ENCODE data around the gene BICC1. TPM values are rescaled to one million over a fixed set of nuclear protein-coding genes. Genes with fewer than 3 reads are reported as not detected.
A peak's percentile ranks its signal among the peaks of the same experiment; 100 is the strongest.

The BICC1 gene
- total and polyA plus RNA-seq, 2 of the 13 experiments (the other 11 are each of a cell fraction or from before 2014, with no cell fraction given), result 0.18 to 1.5 TPM

- no peak for TF ChIP-seq ZNF407 (CRISPR knock-in tag; IDR thresholded peaks at IDR 0.05; ENCODE audit: not compliant biosample characterization)
- no peak for TF ChIP-seq TAF1 (CRISPR knock-in tag; IDR thresholded peaks at IDR 0.05)
- no peak for TF ChIP-seq POLR2A (IDR thresholded peaks at IDR 0.05; ENCODE audit: insufficient read depth in 1 of 2, low read depth in 2 of 2, low read length in 2 of 2)
- TF ChIP-seq PPARG (CRISPR knock-in tag; conservative IDR thresholded peaks at IDR 0.05), result no peak
- no peak for TF ChIP-seq ZNF790 (CRISPR knock-in tag; IDR thresholded peaks at IDR 0.05; ENCODE audit: borderline replicate concordance)
- TF ChIP-seq TARDBP (CRISPR knock-in tag; IDR thresholded peaks at IDR 0.05), result peak; percentile 70; the same call in 1 of the 2 replicates
- TF ChIP-seq HNRNPL (IDR thresholded peaks at IDR 0.05; ENCODE audit: low read depth, low read length), result no peak
- peak; percentile 56; the same call in 1 of the 2 replicates for TF ChIP-seq SALL1 (CRISPR knock-in tag; IDR thresholded peaks at IDR 0.05)
- TF ChIP-seq PRMT3 (CRISPR knock-in tag; IDR thresholded peaks at IDR 0.05; ENCODE audit: borderline replicate concordance, low read depth), result no peak
- TF ChIP-seq GATAD2A (CRISPR knock-in tag; IDR thresholded peaks at IDR 0.05), result no peak
- no peak for TF ChIP-seq ZNF468 (CRISPR knock-in tag; IDR thresholded peaks at IDR 0.05)
- no peak for TF ChIP-seq ZNF337 (CRISPR knock-in tag; IDR thresholded peaks at IDR 0.05; ENCODE audit: borderline replicate concordance, low read depth)
- TF ChIP-seq NFIB (CRISPR knock-in tag; IDR thresholded peaks at IDR 0.05; ENCODE audit: borderline replicate concordance), result no peak
- TF ChIP-seq KDM1A (CRISPR knock-in tag; IDR thresholded peaks at IDR 0.05), result no peak
- TF ChIP-seq ZSCAN20 (CRISPR knock-in tag; IDR thresholded peaks at IDR 0.05; ENCODE audit: borderline replicate concordance), result no peak
- TF ChIP-seq HOXA7 (CRISPR knock-in tag; IDR thresholded peaks at IDR 0.05), result no peak
- TF ChIP-seq SNAI1 (CRISPR knock-in tag; IDR thresholded peaks at IDR 0.05; ENCODE audit: borderline replicate concordance), result no peak
- no peak for TF ChIP-seq CHCHD3 (CRISPR knock-in tag; IDR thresholded peaks at IDR 0.05)
- TF ChIP-seq SP5 (CRISPR knock-in tag; IDR thresholded peaks at IDR 0.05; ENCODE audit: borderline replicate concordance, low read depth), result no peak
- no peak for TF ChIP-seq GFI1 (CRISPR knock-in tag; IDR thresholded peaks at IDR 0.05; ENCODE audit: borderline replicate concordance)
- TF ChIP-seq FOXP4 (CRISPR knock-in tag; IDR thresholded peaks at IDR 0.05), result peak; percentile 72
- no peak for TF ChIP-seq ZNF607 (CRISPR knock-in tag; IDR thresholded peaks at IDR 0.05; ENCODE audit: borderline replicate concordance)
Observed at GRCh38 chr10:58817201-58817846, 304.7 kb downstream of the BICC1 start (continued).
